ENCODE results near the gene WDR74. TPM values are rescaled to one million over a fixed set of nuclear protein-coding genes. Genes with fewer than 3 reads are reported as not detected.

WDR74 gene
- total and polyA plus RNA-seq, 2 donors (not counting 1 experiment from before 2014, with no cell fraction given) = 122 to 131 TPM

GRCh38 chr11:62881579-62882430 is 42.4 kb upstream of the WDR74 start:
- peaks cover 39% of the 10 kb centered on the region for H3K4me1 Mint-ChIP-seq

More at GRCh38 chr11:62881579-62882430, 42.4 kb upstream of the WDR74 start:
- Histone ChIP-seq H3K36me3 (replicated peaks in 1 of 2; ENCODE audit: control extremely low read depth in 1 of 2, control insufficient read depth in 1 of 2, extremely low read depth in 1 of 2, insufficient read depth in 2 of 2, low read length in 1 of 2) (peaks cover 3 to 44% of the 10 kb centered on the region in 2 experiments), H3K4me1 (ENCODE audit: control insufficient read depth in 2 of 2, insufficient read depth in 2 of 2, low read length in 2 of 2) (peaks cover 25 to 36% of the 10 kb centered on the region in 2 donors), H3K79me2 (ENCODE audit: control insufficient read depth, insufficient read depth, low read length) (peaks cover 47% of the 10 kb centered on the region), H3K4me2 (replicated peaks; ENCODE audit: low read depth, low read length, poor library complexity, severe bottlenecking) (peak overlapping the region; percentile 89), H2AFZ (ENCODE audit: insufficient read depth, low read depth, low read length, poor library complexity, severe bottlenecking) (peak overlapping the region; percentile 93), H4K20me1 (ENCODE audit: control insufficient read depth, insufficient read depth, low read length, poor library complexity, severe bottlenecking) (peaks cover 43% of the 10 kb centered on the region), H3K27ac (ENCODE audit: low read length in 2 of 2) (peak overlapping the region; percentile 86 to 90), H3K27me3 (replicated peaks in 1 of 4; ENCODE audit: control extremely low read depth in 1 of 4, control insufficient read depth in 3 of 4, insufficient read depth in 4 of 4, low read length in 3 of 4) (no peaks in the 10 kb centered on the region), H3K9me3 (ENCODE audit: control extremely low read depth in 1 of 3, control insufficient read depth in 2 of 3, insufficient read depth in 1 of 3, low read length in 2 of 3) (no peaks in the 10 kb centered on the region), H3K9ac (ENCODE audit: low read length) (peak overlapping the region; percentile 89), H3K4me3 (ENCODE audit: control extremely low read depth in 1 of 5, extremely low read depth in 1 of 5, insufficient read depth in 1 of 5, low read depth in 2 of 5, low read length in 4 of 5) (peak overlapping the region; percentile 31 to 93 (median 78))
- POLR2A ChIA-PET = interaction anchor here (0.5 to 2.5 kb wide), 28 partner anchors 26 to 1967 kb away, joined by 3 to 52 read pairs (median 4); partner anchors contain the start of genes HNRNPUL2, LBHD1, MTA2 and POLR2G
- peak; percentile 57 for ATAC-seq (ENCODE audit: low read depth)
- intact Hi-C loops (cut with micrococcal nuclease) = loop anchor here (1.0 to 5.0 kb wide), 13 partner anchors 20 to 990 kb away; partner anchors contain the start of genes ATL3, BSCL2, FADS3 and GNG3
- Mint-ChIP-seq H3K27me3 (no peaks in the 10 kb centered on the region), H3K9me3 (ENCODE audit: insufficient read depth) (no peaks in the 10 kb centered on the region), H3K27ac (peak overlapping the region; percentile 100), H3K4me3 (peak overlapping the region; percentile 100)
- 2% methylated on average over 16 of the region's 21 CpGs for WGBS (ENCODE audit: insufficient coverage)
- TF ChIP-seq CTCF (IDR thresholded peaks at IDR 0.05) = peak; percentile 23
- TF ChIP-seq EZH2 (IDR thresholded peaks at IDR 0.05; ENCODE audit: borderline replicate concordance, insufficient read depth, low read depth, low read length, poor library complexity, severe bottlenecking) = no peak
- peak; percentile 87 for DNase-seq
- CTCF ChIA-PET = interaction anchor here (0.6 to 3.5 kb wide), 19 partner anchors 16 to 489 kb away, joined by 3 to 39 read pairs (median 4); partner anchors contain the start of genes BSCL2, HNRNPUL2, TMEM179B and TTC9C
